GM10248 (cell line): ENCODE measurements around the gene TSPAN14.
A peak's percentile ranks its signal among the peaks of the same experiment; 100 is the strongest.

Experiments used
- CTCF ChIA-PET: fragments of 300-600 bp; sonication (Branson Sonifier 250); formaldehyde crosslinking; extraction: SDS; loops from one replicate; lab custom pipeline; 2021; ENCODE audit warnings: antibody characterized with exemption; lab: Yijun Ruan, JAX
- POLR2A ChIA-PET: fragments of 350-650 bp; sonication (Branson Sonifier 250); formaldehyde crosslinking; extraction: SDS; loops from one replicate; lab custom pipeline; 2020; ENCODE audit warnings: antibody characterized with exemption; lab: Yijun Ruan, JAX
- DNase-seq: peaks from one replicate; pipeline ENCODE4 v3.0.0; 2012; ENCODE audit errors: extremely low spot score
- TF ChIP-seq, protein P1 (sequence below): IDR thresholded peaks from 2 replicates; pipeline ENCODE4 v1.5.1; 2012; ENCODE audit warnings: mild to moderate bottlenecking, low read depth; ENCODE audit errors: extremely low read depth, missing control alignments, control extremely low read depth

Gene TSPAN14

DNA sequence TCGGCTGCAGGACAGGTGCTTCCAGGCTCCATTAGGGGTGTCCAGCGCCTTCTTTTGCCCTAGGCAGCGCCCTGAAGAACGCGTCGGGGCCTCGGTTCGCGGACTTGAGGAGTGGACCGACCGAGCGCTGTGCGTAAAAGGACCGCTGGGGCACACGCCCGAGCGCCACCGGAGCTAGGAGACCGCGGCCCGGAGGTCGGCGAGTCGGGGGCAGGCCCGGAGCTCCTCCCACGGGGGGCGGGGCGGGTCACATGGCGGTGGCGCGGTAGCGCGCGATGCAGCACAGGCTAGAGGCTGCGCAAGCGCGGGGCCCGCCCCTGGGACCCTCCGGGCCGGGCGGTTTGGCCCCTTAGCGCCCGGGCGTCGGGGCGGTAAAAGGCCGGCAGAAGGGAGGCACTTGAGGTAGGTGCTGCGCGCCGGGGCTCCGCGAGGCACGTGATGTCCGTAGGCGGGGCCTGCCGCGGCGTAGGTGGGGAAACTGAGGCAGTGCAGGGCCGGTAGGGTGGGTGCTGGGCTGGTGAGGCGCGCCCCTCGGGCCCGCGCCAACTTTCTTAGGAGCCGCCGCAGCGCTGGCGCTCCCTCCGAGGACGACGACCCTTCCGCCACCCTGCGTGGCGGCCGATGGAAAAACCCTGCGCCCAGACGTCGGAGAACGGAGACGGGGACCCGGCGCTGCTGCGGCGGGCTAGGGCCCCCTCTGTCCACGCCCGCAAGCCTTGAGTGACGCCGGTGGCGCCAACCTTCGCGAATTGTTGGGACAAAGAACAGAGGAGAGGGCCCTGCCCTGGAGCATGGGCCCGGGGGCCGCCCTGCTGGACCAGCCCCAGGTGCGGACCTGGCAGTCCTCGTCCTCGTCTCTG is 45.6 kb upstream of the TSPAN14 start, which contains the start of gene PRXL2A:
Gene PRXL2A (plus strand): TSS at position 310 of the 860 bp plus-strand sequence. CDS start 11,917 bp downstream, outside the sequence.
- peak; percentile 96 for DNase-seq
- TF ChIP-seq, protein P1, sequence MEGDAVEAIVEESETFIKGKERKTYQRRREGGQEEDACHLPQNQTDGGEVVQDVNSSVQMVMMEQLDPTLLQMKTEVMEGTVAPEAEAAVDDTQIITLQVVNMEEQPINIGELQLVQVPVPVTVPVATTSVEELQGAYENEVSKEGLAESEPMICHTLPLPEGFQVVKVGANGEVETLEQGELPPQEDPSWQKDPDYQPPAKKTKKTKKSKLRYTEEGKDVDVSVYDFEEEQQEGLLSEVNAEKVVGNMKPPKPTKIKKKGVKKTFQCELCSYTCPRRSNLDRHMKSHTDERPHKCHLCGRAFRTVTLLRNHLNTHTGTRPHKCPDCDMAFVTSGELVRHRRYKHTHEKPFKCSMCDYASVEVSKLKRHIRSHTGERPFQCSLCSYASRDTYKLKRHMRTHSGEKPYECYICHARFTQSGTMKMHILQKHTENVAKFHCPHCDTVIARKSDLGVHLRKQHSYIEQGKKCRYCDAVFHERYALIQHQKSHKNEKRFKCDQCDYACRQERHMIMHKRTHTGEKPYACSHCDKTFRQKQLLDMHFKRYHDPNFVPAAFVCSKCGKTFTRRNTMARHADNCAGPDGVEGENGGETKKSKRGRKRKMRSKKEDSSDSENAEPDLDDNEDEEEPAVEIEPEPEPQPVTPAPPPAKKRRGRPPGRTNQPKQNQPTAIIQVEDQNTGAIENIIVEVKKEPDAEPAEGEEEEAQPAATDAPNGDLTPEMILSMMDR: peak; percentile 0
- CTCF ChIA-PET: interaction anchor here (1.0 to 3.7 kb wide), 13 partner anchors 10 to 110 kb away, joined by 3 to 24 read pairs (median 5); no protein-coding TSS in a partner anchor
- POLR2A ChIA-PET: interaction anchor here (0.6 to 1.0 kb wide), 6 partner anchors 12 to 451 kb away, joined by 3 to 8 read pairs (median 4); no protein-coding TSS in a partner anchor

DNA sequence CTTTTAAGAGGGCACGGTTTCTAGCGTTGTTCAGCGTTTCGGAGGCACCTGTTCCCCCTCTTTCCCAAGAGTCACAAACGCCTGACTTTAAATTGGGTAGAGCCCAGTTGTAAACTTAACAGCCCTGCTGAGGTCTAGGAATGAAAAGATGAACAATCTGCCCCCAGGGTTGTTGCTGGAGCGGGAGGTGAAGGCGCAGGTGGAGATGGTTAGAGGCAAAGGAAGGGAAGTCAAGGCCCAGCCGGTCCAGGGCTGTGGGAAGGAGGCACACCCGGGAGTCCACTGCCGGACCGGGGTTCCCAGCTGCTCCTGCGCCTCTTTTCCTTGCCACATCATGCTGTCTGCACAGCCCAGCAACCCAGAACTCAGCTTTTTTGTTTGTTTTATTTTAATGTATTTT is 45.0 kb upstream of the TSPAN14 start:
- ChIA-PET CTCF (interaction anchor here (1.4 to 3.7 kb wide), 2 partner anchors 40 to 96 kb away, joined by 3 to 21 read pairs; no protein-coding TSS in a partner anchor), POLR2A (no interaction called here)
- TF ChIP-seq, protein P1: no peak
- DNase-seq: no peak

DNA sequence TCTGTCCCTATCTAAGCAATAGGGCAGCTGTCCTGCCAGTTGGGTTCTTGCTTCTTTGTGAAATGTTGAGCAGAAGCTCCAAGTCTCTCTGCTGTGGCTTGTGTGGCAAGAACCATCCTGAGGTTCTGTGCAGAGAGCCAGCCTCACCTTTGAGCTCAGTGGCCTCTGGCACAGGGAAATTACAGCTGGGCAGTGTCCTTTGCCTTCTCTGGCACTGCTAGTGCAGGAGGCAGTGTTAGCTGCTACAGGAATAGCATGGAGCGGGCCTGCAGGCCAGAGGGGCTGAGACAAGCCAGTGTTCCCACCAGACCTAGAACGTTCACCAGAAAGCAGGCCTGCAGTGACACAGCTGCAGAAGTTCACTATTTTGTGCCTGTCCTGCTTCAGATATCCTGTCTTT is 44.0 kb upstream of the TSPAN14 start:
- ChIA-PET CTCF (interaction anchor here (1.4 to 3.7 kb wide), 4 partner anchors 32 to 95 kb away, joined by 3 to 21 read pairs (median 9); no protein-coding TSS in a partner anchor), POLR2A (no interaction called here)
- TF ChIP-seq, protein P1: no peak
- DNase-seq: no peak

DNA sequence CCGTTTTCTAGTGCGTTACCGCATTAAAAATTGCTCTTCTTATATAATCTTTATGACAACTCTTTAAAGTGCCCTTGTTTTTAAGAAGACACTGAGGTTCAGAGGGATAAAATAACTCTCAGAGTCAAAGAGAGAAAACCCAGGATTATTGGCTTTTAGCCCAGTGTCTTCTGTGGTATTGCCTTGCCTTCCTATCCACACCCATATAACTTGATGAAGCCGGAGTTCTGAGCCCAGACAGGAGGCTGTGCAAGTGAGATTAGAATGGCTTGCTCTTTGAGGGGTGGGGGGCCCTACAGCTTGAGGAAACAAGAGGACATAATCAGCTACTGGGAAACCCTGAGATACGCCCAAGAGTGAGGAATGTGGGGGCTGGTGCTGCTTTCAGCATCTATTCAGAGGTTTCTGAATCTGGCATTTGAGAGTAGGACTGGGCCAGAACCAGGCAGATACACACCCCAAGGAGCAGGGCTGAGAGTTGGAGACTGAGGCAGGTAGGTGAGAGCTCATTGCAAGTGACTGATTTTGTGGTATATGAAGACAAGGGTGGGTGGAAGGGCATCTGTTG is 43.4 kb upstream of the TSPAN14 start:
- TF ChIP-seq, protein P1: no peak
- CTCF ChIA-PET: interaction anchor here (1.4 to 3.7 kb wide), 4 partner anchors 13 to 94 kb away, joined by 4 to 21 read pairs (median 9); no protein-coding TSS in a partner anchor
- DNase-seq: no peak
- POLR2A ChIA-PET: no interaction called here

DNA sequence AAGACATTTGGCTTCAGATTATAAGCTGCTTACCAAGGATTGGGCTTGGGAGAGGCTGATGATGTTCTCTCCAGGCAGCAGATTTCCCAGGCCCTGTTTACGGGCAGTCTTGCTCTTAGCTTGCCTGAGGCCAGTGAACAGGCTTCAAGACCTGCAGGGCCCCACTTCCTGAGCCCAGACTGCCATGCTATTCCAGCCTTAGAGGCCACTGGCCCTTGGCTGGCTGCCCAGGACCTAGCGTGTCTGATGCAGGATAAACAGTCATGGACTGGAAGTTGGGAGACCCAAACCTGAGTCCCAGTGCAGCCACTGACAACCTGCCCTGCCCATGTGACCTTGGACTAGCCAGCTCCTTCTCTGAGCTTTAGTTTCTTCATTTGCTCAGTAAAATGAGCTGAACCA is 42.8 kb upstream of the TSPAN14 start:
- no peak for DNase-seq

DNA sequence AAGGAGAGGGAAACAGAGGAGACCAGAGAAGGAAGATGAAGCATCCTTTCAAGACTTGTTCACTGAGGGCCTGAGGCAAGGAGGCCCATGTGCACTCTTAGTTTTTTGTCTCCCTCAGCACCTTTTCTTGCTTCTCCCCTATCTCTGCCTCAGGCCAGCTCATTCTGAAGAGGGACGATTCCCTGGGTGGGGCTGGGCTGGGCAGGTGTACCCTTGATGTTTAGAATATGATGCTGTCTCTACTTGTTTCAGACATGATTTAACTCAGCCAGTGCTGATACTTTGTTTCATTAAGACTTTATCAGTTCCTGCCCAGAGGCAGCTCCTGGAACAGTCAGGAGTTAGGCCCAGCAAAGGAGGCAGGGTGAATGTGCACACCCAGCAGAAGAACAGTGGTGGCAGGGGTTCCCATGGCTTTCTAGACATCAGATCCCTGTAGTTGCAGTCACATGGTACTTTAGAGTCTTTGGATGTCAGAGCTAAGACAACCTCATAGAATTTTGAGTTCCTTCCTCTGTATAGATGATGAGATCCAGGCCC is 42.4 kb upstream of the TSPAN14 start:
- TF ChIP-seq, protein P1: no peak
- POLR2A ChIA-PET: no interaction called here
- CTCF ChIA-PET: interaction anchor here (1.4 to 3.7 kb wide), 5 partner anchors 11 to 93 kb away, joined by 3 to 21 read pairs (median 6); no protein-coding TSS in a partner anchor
- DNase-seq: no peak

More for the DNA sequence above, 42.8 kb upstream of the TSPAN14 start:
- ChIA-PET CTCF (interaction anchor here (1.4 to 3.7 kb wide), 5 partner anchors 11 to 94 kb away, joined by 3 to 21 read pairs (median 6); no protein-coding TSS in a partner anchor), POLR2A (no interaction called here)
- TF ChIP-seq, protein P1: no peak
